ENCODE data around the gene PEPD. TPM values are rescaled to one million over a fixed set of nuclear protein-coding genes. Genes with fewer than 3 reads are reported as not detected.
A peak's percentile ranks its signal among the peaks of the same experiment; 100 is the strongest.

The PEPD gene
- polyA plus RNA-seq, 3 donors, result 61.5 to 218 (median 171) TPM

- no peak overlapping the region for H3K27ac Mint-ChIP-seq
- Histone ChIP-seq H3K4me1 (ENCODE audit: control insufficient read depth in 1 of 2, insufficient read depth in 2 of 2, low read length in 2 of 2) (peaks cover 46 to 62% of the 10 kb centered on the region in 2 donors), H3K9me3 (replicated peaks in 1 of 2; ENCODE audit: control insufficient read depth in 1 of 2, insufficient read depth in 1 of 2, low read length in 2 of 2) (no peaks in the 10 kb centered on the region), H3K4me3 (replicated peaks in 1 of 3; ENCODE audit: low read depth in 2 of 3, low read length in 3 of 3) (no peak overlapping the region), H3K27me3 (ENCODE audit: control insufficient read depth in 2 of 2, insufficient read depth in 2 of 2, low read length in 2 of 2) (no peaks in the 10 kb centered on the region), H3K79me2 (ENCODE audit: insufficient read depth, low read length) (no peaks in the 10 kb centered on the region), H3K4me2 (replicated peaks; ENCODE audit: extremely low read depth, low read length, poor library complexity, severe bottlenecking) (no peak overlapping the region), H3K36me3 (replicated peaks in 1 of 2; ENCODE audit: control insufficient read depth in 1 of 2, insufficient read depth in 2 of 2, low read length in 2 of 2) (no peaks in the 10 kb centered on the region), H3K9ac (ENCODE audit: insufficient read depth, low read length, poor library complexity, severe bottlenecking) (no peak overlapping the region), H2AFZ (ENCODE audit: insufficient read depth, low read depth, low read length, poor library complexity, severe bottlenecking) (no peak overlapping the region), H3K27ac (ENCODE audit: low read depth in 1 of 2, low read length in 2 of 2) (no peak overlapping the region), H4K20me1 (ENCODE audit: insufficient read depth, low read length) (no peaks in the 10 kb centered on the region)
- WGBS (ENCODE audit: insufficient coverage), result 81% methylated on average over 7 of the region's 13 CpGs
- intact Hi-C loops (cut with micrococcal nuclease), result loop anchor here (1.0 to 10.0 kb wide), 4 partner anchors 102 to 262 kb away; partner anchors contain the start of gene CEBPA (in 2 of the 2)
- H3K27me3 Mint-ChIP-seq (ENCODE audit: low read depth in 3 of 3), result peaks cover 0 to 6% (median 0%) of the 10 kb centered on the region in 3 donors
- peaks cover 8 to 15% of the 10 kb centered on the region in 2 donors for H3K36me3 Mint-ChIP-seq
- no peak overlapping the region for H3K4me3 Mint-ChIP-seq
- peaks cover 46% of the 10 kb centered on the region for H3K4me1 Mint-ChIP-seq
- TF ChIP-seq CTCF (IDR thresholded peaks at IDR 0.05), result peak; percentile 97
- peak; percentile 63 to 74 (median 69) for DNase-seq
- H3K9me3 Mint-ChIP-seq, result no peaks in the 10 kb centered on the region
Measured at GRCh38 chr19:33406521-33407139, 115.0 kb downstream of the PEPD start.

- 87% methylated on average over 34 of the region's 34 CpGs for WGBS (ENCODE audit: insufficient coverage)
- intact Hi-C loops (cut with micrococcal nuclease), result loop anchor here (1.0 to 10.0 kb wide), 4 partner anchors 101 to 261 kb away; partner anchors contain the start of gene CEBPA (in 2 of the 2)
Measured at GRCh38 chr19:33405553-33406461, 115.8 kb downstream of the PEPD start.

More at GRCh38 chr19:33405553-33406461, 115.8 kb downstream of the PEPD start:
- peaks cover 46 to 62% of the 10 kb centered on the region in 2 donors for H3K4me1 ChIP-seq (ENCODE audit: control insufficient read depth in 1 of 2, insufficient read depth in 2 of 2, low read length in 2 of 2)
- H3K27me3 ChIP-seq (ENCODE audit: control insufficient read depth in 2 of 2, insufficient read depth in 2 of 2, low read length in 2 of 2), result no peaks in the 10 kb centered on the region
- H4K20me1 ChIP-seq (ENCODE audit: insufficient read depth, low read length), result no peaks in the 10 kb centered on the region
- peaks cover 51% of the 10 kb centered on the region for H3K4me1 Mint-ChIP-seq
- no peaks in the 10 kb centered on the region for H3K36me3 ChIP-seq (replicated peaks in 1 of 2; ENCODE audit: control insufficient read depth in 1 of 2, insufficient read depth in 2 of 2, low read length in 2 of 2)
- H3K9ac ChIP-seq (ENCODE audit: insufficient read depth, low read length, poor library complexity, severe bottlenecking), result no peak overlapping the region
- no peak overlapping the region for H3K4me3 Mint-ChIP-seq
- H2AFZ ChIP-seq (ENCODE audit: insufficient read depth, low read depth, low read length, poor library complexity, severe bottlenecking), result no peak overlapping the region
- no peak for DNase-seq
- H3K27me3 Mint-ChIP-seq (ENCODE audit: low read depth in 3 of 3), result peaks cover 0 to 4% (median 0%) of the 10 kb centered on the region in 3 donors
- H3K27ac Mint-ChIP-seq, result no peak overlapping the region
- no peak for TF ChIP-seq CTCF (IDR thresholded peaks at IDR 0.05)
- no peaks in the 10 kb centered on the region for H3K9me3 Mint-ChIP-seq
- H3K4me2 ChIP-seq (replicated peaks; ENCODE audit: extremely low read depth, low read length, poor library complexity, severe bottlenecking), result no peak overlapping the region
- H3K27ac ChIP-seq (ENCODE audit: low read depth in 1 of 2, low read length in 2 of 2), result no peak overlapping the region
- no peaks in the 10 kb centered on the region for H3K79me2 ChIP-seq (ENCODE audit: insufficient read depth, low read length)
- peaks cover 5 to 12% of the 10 kb centered on the region in 2 donors for H3K36me3 Mint-ChIP-seq
- no peak overlapping the region for H3K4me3 ChIP-seq (replicated peaks in 1 of 3; ENCODE audit: low read depth in 2 of 3, low read length in 3 of 3)
- H3K9me3 ChIP-seq (replicated peaks in 1 of 2; ENCODE audit: control insufficient read depth in 1 of 2, insufficient read depth in 1 of 2, low read length in 2 of 2), result no peaks in the 10 kb centered on the region
